ENCODE data around the gene MICAL3. TPM values are rescaled to one million over a fixed set of nuclear protein-coding genes. Genes with fewer than 3 reads are reported as not detected.

The MICAL3 gene
- total and polyA plus RNA-seq, 9 of the 15 experiments (the other 6 are each of a cell fraction or from before 2014, with no cell fraction given): 0.53 to 32.1 (median 12.3) TPM

GRCh38 chr22:17880468-17880867 is 143.9 kb downstream of the MICAL3 start:
- ChIA-PET CTCF (ENCODE audit: low intra/inter-chr PET ratio) (no interaction called here), POLR2A (no interaction called here)
- no peaks in the 10 kb centered on the region for H3K9me1 ChIP-seq (ENCODE audit: control insufficient read depth, insufficient read depth, low read length)
- no peaks in the 10 kb centered on the region for H3K9me3 ChIP-seq (replicated peaks; ENCODE audit: control insufficient read depth, insufficient read depth, low read depth, low read length)
- no peak overlapping the region for H3K4me2 ChIP-seq (ENCODE audit: insufficient read depth, low read length)
- DNase-seq (ENCODE audit: extremely low read depth in 1 of 4, low spot score in 3 of 4) (no peak), FAIRE-seq (no peak), ATAC-seq (no peak)
- intact Hi-C loops (cut with micrococcal nuclease): no loop called here
- TF ChIP-seq GTF2E2 (tag; IDR thresholded peaks at IDR 0.05) (no peak), ZNF311 (CRISPR knock-in tag; IDR thresholded peaks at IDR 0.05) (no peak), POLR2G (IDR thresholded peaks at IDR 0.05; ENCODE audit: low read depth, low read length) (no peak), ZNF318 (IDR thresholded peaks at IDR 0.05; ENCODE audit: borderline replicate concordance in 1 of 2, low read depth in 1 of 2) (no peak), MCM7 (IDR thresholded peaks at IDR 0.05) (no peak), STAT6 (CRISPR knock-in tag; IDR thresholded peaks at IDR 0.05) (no peak)
- no peak overlapping the region for H2AFZ ChIP-seq (ENCODE audit: low read depth, low read length)
- no peaks in the 10 kb centered on the region for H3K27me3 ChIP-seq (ENCODE audit: control insufficient read depth in 2 of 2, insufficient read depth in 2 of 2, low read length in 2 of 2)
- peaks cover 0 to 3% of the 10 kb centered on the region in 2 experiments; a peak in 1 of 5 replicates for H3K4me1 ChIP-seq (replicated peaks in 1 of 2; ENCODE audit: control insufficient read depth in 2 of 2, insufficient read depth in 2 of 2, low read length in 2 of 2)
- no peaks in the 10 kb centered on the region for H3K79me2 ChIP-seq (ENCODE audit: control insufficient read depth, insufficient read depth, low read length)
- H3K9ac ChIP-seq (ENCODE audit: insufficient read depth in 1 of 2, low read depth in 2 of 2, low read length in 2 of 2): 0 out of 4 replicates have a peak overlapping the region, but pooled peaks of 1 of the 2 experiments have one; percentile 21
- H3K4me3 ChIP-seq: no peak overlapping the region
- 90% methylated on average over 10 of the region's 10 CpGs for WGBS (ENCODE audit: insufficient coverage, low coverage, missing lambda C conversion rate)
- no TSS peak for BruUV-seq (replicated peaks)
- in situ Hi-C loops (cut with MboI): no loop called here
- H3K27ac ChIP-seq (ENCODE audit: extremely low read depth, low read depth, low read length): no peak overlapping the region
- peaks cover 44% of the 10 kb centered on the region; the same call in 2 of the 3 replicates for H3K36me3 ChIP-seq (ENCODE audit: control insufficient read depth, insufficient read depth, low read length)
- no peaks in the 10 kb centered on the region for H4K20me1 ChIP-seq (replicated peaks; ENCODE audit: control insufficient read depth, insufficient read depth, low read length)

All from K562 (cell line).